Adrenal gland (tissue), 12 donors: ENCODE measurements around the gene ACSS2. TPM values are rescaled to one million over a fixed set of nuclear protein-coding genes. Genes with fewer than 3 reads are reported as not detected.

ENCODE experiments used
- DNase-seq, 7 donors: peaks; one replicate each; pipeline ENCODE4 v3.0.0-alpha.2; 2019 to 2020
- H3K27ac ChIP-seq, 5 donors: fragments of 200-600 bp; sonication (generic) in 4 of 5; 1 replicate in 3 of 5; 2 replicates in 2 of 5; pipeline versions ENCODE4 v1.5.1 to v1.8.0; 2016 to 2020; ENCODE audit warnings: mild to moderate bottlenecking in 1 of 5
- H3K27me3 ChIP-seq: fragments of 200-600 bp; 2 replicates; pipeline ENCODE4 v1.8.0; 2021
- H3K36me3 ChIP-seq, 2 donors: fragments of 200-600 bp; replicated peaks in 1 of 2; 1 replicate in 1 of 2; 2 replicates in 1 of 2; pipeline versions ENCODE4 v1.5.1 to v1.8.0; 2018 to 2022
- H3K4me1 ChIP-seq, 2 donors: fragments of 200-600 bp; replicated peaks in 1 of 2; 1 replicate in 1 of 2; 2 replicates in 1 of 2; pipeline versions ENCODE4 v1.5.1 to v1.8.0; 2018 to 2021
- H3K4me3 ChIP-seq, 4 donors: fragments of 200-600 bp; sonication (generic) in 3 of 4; one replicate each; pipeline ENCODE4 v1.5.1; 2016 to 2018
- H3K9me3 ChIP-seq, 3 donors: fragments of 200-600 bp; sonication (generic) in 1 of 3; replicated peaks in 1 of 3; 1 replicate in 2 of 3; 2 replicates in 1 of 3; pipeline versions ENCODE4 v1.5.1 to v1.8.0; 2016 to 2021
- POLR2A ChIP-seq, 2 donors: fragments of 450-650 bp; IDR thresholded peaks; one replicate each; pipeline ENCODE4 v1.6.1; 2017; ENCODE audit warnings: antibody characterized with exemption in 2 of 2, mild to moderate bottlenecking in 2 of 2, moderate library complexity in 1 of 2
- WGBS, 4 donors: extraction: QIAGEN DNeasy Blood & Tissue Kit in 2 of 4; methylation state at CpG; one replicate each; pipeline versions ENCODE4 v1.1.5 to v1.1.7; 2013 to 2017; 5-methylcytosine and 5-hydroxymethylcytosine counted together
- intact Hi-C, 2 donors: fragments of 100-400 bp; cut with DNase I; formaldehyde crosslinking; loops; one replicate each; pipeline versions ENCODE4 v1.14.1 to v1.15.0; 2022 to 2023
- polyA plus RNA-seq, 3 donors: library from polyadenylated mRNA; stranded (reverse); fragments of 200-250 nt in 2 of 3; fragments of 350-450 nt in 1 of 3; fragmentation: Illumina TruSeq in 1 of 3; extraction: RNeasy Lipid Tissue Mini Kit (QIAGEN cat#74804) in 1 of 3; gene quantifications; one replicate each; pipeline ENCODE4 v1.2.3, GENCODE V29; 2013 to 2014
- total RNA-seq, 9 donors: library from RNA; depleted of rRNA in 4 of 9; stranded (reverse); fragments of >200 nt in 4 of 9; fragments of 120-200 nt in 1 of 9; fragmentation: NEBNext Ultra II Directional in 1 of 9; extraction: Animal tissue kit (Norgen Biotek cat#: 25700) in 1 of 9; gene quantifications; one replicate each; pipeline versions ENCODE4 v1.1.0 to v1.2.4, GENCODE V29; 2013 to 2023
- TF ChIP-seq, protein P1 (sequence below), 6 experiments: fragments of 450-650 bp in 4 of 6; fragments of 200-600 bp in 2 of 6; sonication (generic) in 1 of 6; IDR thresholded peaks; 1 replicate in 5 of 6; 2 replicates in 1 of 6; pipeline versions ENCODE4 v1.5.1 to v1.8.0; 2016 to 2021; ENCODE audit warnings: antibody characterized with exemption in 6 of 6, mild to moderate bottlenecking in 2 of 6, moderate library complexity in 1 of 6
- donor health status: healthy with polysubstance abuse.
- donor health status: Bipolar disorder and iron deficiency.
- donor health status: DM: yes; HTN: yes; CAD: no.
- donor health status: DM: no; HTN: no; CAD: no.
- donor health status: DM: no; HTN: no; CAD: no.
- donor health status: DM: yes; HTN: yes; CAD: no.

Gene ACSS2
- total and polyA plus RNA-seq, 12 donors, result 81.4 to 386 (median 153) TPM

DNA sequence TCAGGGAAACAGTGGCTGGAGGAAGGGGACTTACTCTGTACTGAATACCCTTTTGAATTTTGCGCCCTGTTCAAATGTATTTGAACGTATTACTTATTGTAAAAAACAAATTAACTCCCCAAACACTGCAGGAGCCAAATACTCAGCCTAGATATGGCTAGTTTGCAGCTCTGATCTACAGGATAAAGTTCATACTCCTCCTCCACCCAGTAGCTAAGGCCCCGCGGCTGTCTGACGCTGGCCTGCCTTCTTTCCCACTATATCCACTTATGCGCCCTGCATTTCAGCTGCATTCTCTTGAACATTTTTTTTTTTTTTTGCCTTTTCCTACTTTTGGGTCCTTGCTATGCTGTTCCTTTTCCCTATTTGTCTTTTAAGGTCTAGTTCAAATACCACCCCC is 72.7 kb downstream of the ACSS2 start:
- H3K4me3 ChIP-seq, result no peak overlapping the region
- TF ChIP-seq, protein P1, sequence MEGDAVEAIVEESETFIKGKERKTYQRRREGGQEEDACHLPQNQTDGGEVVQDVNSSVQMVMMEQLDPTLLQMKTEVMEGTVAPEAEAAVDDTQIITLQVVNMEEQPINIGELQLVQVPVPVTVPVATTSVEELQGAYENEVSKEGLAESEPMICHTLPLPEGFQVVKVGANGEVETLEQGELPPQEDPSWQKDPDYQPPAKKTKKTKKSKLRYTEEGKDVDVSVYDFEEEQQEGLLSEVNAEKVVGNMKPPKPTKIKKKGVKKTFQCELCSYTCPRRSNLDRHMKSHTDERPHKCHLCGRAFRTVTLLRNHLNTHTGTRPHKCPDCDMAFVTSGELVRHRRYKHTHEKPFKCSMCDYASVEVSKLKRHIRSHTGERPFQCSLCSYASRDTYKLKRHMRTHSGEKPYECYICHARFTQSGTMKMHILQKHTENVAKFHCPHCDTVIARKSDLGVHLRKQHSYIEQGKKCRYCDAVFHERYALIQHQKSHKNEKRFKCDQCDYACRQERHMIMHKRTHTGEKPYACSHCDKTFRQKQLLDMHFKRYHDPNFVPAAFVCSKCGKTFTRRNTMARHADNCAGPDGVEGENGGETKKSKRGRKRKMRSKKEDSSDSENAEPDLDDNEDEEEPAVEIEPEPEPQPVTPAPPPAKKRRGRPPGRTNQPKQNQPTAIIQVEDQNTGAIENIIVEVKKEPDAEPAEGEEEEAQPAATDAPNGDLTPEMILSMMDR (IDR thresholded peaks at IDR 0.05), result no peak
- no peak for TF ChIP-seq POLR2A (IDR thresholded peaks at IDR 0.05)
- peaks cover 0 to 23% of the 10 kb centered on the region in 2 donors for H3K36me3 ChIP-seq
- 93 to 97% (median 94%) methylated on average over 6 of the region's 6 CpGs for WGBS, 4 donors
- H3K27ac ChIP-seq, result no peak overlapping the region
- intact Hi-C loops, result no loop called here
- peaks cover 0 to 5% of the 10 kb centered on the region in 2 donors for H3K4me1 ChIP-seq
- no peaks in the 10 kb centered on the region for H3K9me3 ChIP-seq
- H3K27me3 ChIP-seq, result no peaks in the 10 kb centered on the region
- DNase-seq, result no peak

DNA sequence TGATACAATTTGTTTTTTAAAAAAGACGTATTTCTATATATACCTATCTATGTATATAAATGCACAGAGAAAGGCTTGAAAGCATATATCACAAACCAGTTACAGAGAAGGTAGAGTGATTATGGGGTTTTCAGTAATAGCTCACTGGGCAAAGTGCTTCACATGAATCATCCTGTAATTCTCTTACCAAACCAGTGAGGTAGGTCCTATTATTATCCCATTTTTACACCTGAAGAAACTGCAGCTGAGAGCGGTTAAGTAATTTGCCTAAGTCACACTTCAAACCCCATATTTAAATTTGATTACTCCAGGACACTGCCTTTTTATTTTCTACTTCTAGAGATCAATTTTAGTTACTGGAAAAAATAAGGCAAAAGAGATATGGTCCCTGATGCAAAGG is 74.8 kb downstream of the ACSS2 start:
- H3K36me3 ChIP-seq, result peaks cover 0 to 8% of the 10 kb centered on the region in 2 donors
- 92 to 97% (median 94%) methylated on average over 2 of the region's 2 CpGs for WGBS, 4 donors
- no peaks in the 10 kb centered on the region for H3K27me3 ChIP-seq
- no peak overlapping the region for H3K4me3 ChIP-seq
- TF ChIP-seq POLR2A (IDR thresholded peaks at IDR 0.05), result no peak
- TF ChIP-seq, protein P1 (IDR thresholded peaks at IDR 0.05), result no peak
- intact Hi-C loops, result loop anchor here in 1 of 2 donors (5.0 kb wide), 1 partner anchor 79 kb away; the partner anchor contains the start of gene GGT7
- peaks cover 0 to 15% of the 10 kb centered on the region in 2 donors for H3K4me1 ChIP-seq
- no peaks in the 10 kb centered on the region for H3K9me3 ChIP-seq
- no peak for DNase-seq
- H3K27ac ChIP-seq, result no peak overlapping the region

DNA sequence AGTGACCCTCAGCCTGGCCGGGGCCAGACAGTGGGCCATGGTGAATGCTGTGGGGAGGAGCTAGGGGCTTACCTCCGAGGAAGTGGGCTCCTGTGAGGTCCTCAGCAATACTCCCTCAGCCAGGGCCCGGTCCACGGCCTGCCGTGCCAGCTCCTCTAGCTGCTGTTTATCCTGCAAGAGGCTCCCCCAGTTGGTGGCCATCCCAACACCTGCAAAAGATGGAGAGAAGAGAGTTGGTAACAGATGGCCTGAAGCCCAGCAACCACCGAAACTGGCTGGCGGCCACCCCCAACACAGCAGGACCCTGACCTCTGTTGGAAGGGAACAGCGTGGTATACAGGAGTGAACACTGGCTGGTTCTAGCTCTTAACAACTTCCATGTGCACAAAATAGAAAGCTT is 75.2 kb downstream of the ACSS2 start:
- Histone ChIP-seq H3K9me3 (no peaks in the 10 kb centered on the region), H3K36me3 (peaks cover 0 to 8% of the 10 kb centered on the region in 2 donors), H3K27ac (no peak overlapping the region), H3K4me3 (no peak overlapping the region), H3K4me1 (peaks cover 0 to 12% of the 10 kb centered on the region in 2 donors), H3K27me3 (no peaks in the 10 kb centered on the region)
- no peak for TF ChIP-seq POLR2A (IDR thresholded peaks at IDR 0.05)
- TF ChIP-seq, protein P1 (IDR thresholded peaks at IDR 0.05), result no peak
- DNase-seq, result no peak
- intact Hi-C loops, result loop anchor here in 1 of 2 donors (5.0 kb wide), 1 partner anchor 79 kb away; the partner anchor contains the start of gene GGT7
- 85 to 93% (median 89%) methylated on average over 2 to 8 of the region's 8 CpGs for WGBS, 4 donors

DNA sequence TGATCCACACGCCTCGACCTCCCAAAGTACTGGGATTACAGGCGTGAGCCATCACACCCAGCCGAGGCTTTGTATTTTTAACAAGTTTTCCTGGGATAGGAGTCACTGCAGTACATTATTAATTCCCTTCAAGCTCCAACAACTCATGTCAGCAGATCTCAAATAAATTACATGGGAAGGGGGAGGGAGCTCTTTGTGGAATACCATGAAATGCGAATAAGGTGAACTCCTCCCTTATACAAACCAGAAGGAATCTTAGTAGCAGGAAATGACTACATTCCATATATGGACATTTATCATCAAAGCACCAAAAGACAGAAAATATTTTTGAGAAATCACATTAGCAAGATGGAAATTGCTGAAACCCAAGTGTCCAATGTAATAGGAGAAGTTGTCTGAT is 76.3 kb downstream of the ACSS2 start:
- Histone ChIP-seq H3K36me3 (peaks cover 0 to 8% of the 10 kb centered on the region in 2 donors), H3K4me1 (peaks cover 0 to 10% of the 10 kb centered on the region in 2 donors)
- intact Hi-C loops, result loop anchor here in 1 of 2 donors (5.0 kb wide), 1 partner anchor 80 kb away; the partner anchor contains the start of gene GGT7

More for the DNA sequence above, 76.3 kb downstream of the ACSS2 start:
- Histone ChIP-seq H3K27me3 (no peaks in the 10 kb centered on the region), H3K4me3 (no peak overlapping the region), H3K9me3 (no peaks in the 10 kb centered on the region), H3K27ac (no peak overlapping the region)
- WGBS, 4 donors, result 76 to 90% (median 81%) methylated on average over 4 to 5 of the region's 5 CpGs
- TF ChIP-seq, protein P1 (IDR thresholded peaks at IDR 0.05), result no peak
- no peak for TF ChIP-seq POLR2A (IDR thresholded peaks at IDR 0.05)
- no peak for DNase-seq
